SU-DHL-6 (cell line): Measurements from ENCODE around the gene DLX6.

Experiments
- H2AFZ ChIP-seq: fragments of 200-600 bp; sonication (generic); 2 replicates; pipeline ENCODE4 v1.6.1; 2014; ENCODE audit warnings: low read depth, mild to moderate bottlenecking, moderate library complexity, mixed read lengths, antibody characterized with exemption, low read length; ENCODE audit not compliant: severe bottlenecking
- H3F3A ChIP-seq: fragments of 200-600 bp; shearing (Covaris generic); 2 replicates; pipeline ENCODE4 v1.6.0; 2016; ENCODE audit warnings: antibody characterized with exemption, mild to moderate bottlenecking; ENCODE audit not compliant: insufficient read depth
- H3K27ac ChIP-seq: fragments of 200-600 bp; sonication (generic); 2 replicates; pipeline ENCODE4 v1.5.1; 2016; ENCODE audit warnings: low read depth, mild to moderate bottlenecking, low read length, moderate library complexity, mixed read lengths
- H3K27me3 ChIP-seq: fragments of 200-600 bp; sonication (generic), shearing (Covaris generic); 2 replicates; pipeline ENCODE4 v1.6.0; 2014; ENCODE audit warnings: mild to moderate bottlenecking, low read length
- H3K36me3 ChIP-seq: fragments of 200-600 bp; sonication (generic); 2 replicates; pipeline ENCODE4 v1.6.1; 2014; ENCODE audit warnings: mild to moderate bottlenecking, low read length, mixed read lengths
- H3K4me2 ChIP-seq: fragments of 300-600, 200-600 bp; shearing (Covaris generic), sonication (generic); 2 replicates; pipeline ENCODE4 v1.6.0; 2014; ENCODE audit warnings: low read length, low read depth, mild to moderate bottlenecking; ENCODE audit not compliant: poor library complexity, severe bottlenecking
- H3K4me3 ChIP-seq: fragments of 200-600 bp; sonication (generic); 2 replicates; pipeline ENCODE4 v1.5.1; 2014; ENCODE audit warnings: antibody characterized with exemption, low read length, mild to moderate bottlenecking, mixed read lengths; ENCODE audit not compliant: insufficient read depth, poor library complexity, severe bottlenecking
- H3K79me2 ChIP-seq: fragments of 200-600 bp; sonication (generic); 2 replicates; pipeline ENCODE4 v1.6.1; 2014; ENCODE audit warnings: mild to moderate bottlenecking, low read length, moderate library complexity; ENCODE audit not compliant: insufficient read depth
- H3K9ac ChIP-seq: fragments of 200-600 bp; sonication (generic); 2 replicates; pipeline ENCODE4 v1.7.0; 2014; ENCODE audit warnings: mild to moderate bottlenecking, low read length
- H3K9me2 ChIP-seq: fragments of 200-600 bp; sonication (generic); replicated peaks from 2 replicates; pipeline ENCODE4 v1.6.1; 2014; ENCODE audit warnings: low read length; ENCODE audit not compliant: insufficient read depth
- H3K9me3 ChIP-seq: fragments of 200-600 bp; sonication (generic); 2 replicates; pipeline ENCODE4 v1.6.1; 2014; ENCODE audit warnings: low read length, mixed read lengths; ENCODE audit not compliant: insufficient read depth
- H4K20me1 ChIP-seq: fragments of 200-600 bp; sonication (generic); 2 replicates; pipeline ENCODE4 v1.6.1; 2014; ENCODE audit warnings: low read depth, mild to moderate bottlenecking, antibody characterized with exemption, low read length, moderate library complexity, mixed read lengths
- EZH2phosphoT487 ChIP-seq: fragments of 200-600 bp; sonication (generic), shearing (Covaris generic); conservative IDR thresholded peaks from 2 replicates; pipeline ENCODE4 v1.6.1; 2018; ENCODE audit warnings: mild to moderate bottlenecking, antibody characterized with exemption, low read length, moderate library complexity, mixed read lengths
- TF ChIP-seq, protein P1 (sequence below): fragments of 200-600 bp; sonication (generic); IDR thresholded peaks from one replicate; pipeline ENCODE4 v1.5.1; 2017; ENCODE audit warnings: antibody characterized with exemption, mild to moderate bottlenecking, low read length, moderate library complexity; ENCODE audit not compliant: insufficient read depth, poor library complexity, severe bottlenecking

DLX6 gene

DNA sequence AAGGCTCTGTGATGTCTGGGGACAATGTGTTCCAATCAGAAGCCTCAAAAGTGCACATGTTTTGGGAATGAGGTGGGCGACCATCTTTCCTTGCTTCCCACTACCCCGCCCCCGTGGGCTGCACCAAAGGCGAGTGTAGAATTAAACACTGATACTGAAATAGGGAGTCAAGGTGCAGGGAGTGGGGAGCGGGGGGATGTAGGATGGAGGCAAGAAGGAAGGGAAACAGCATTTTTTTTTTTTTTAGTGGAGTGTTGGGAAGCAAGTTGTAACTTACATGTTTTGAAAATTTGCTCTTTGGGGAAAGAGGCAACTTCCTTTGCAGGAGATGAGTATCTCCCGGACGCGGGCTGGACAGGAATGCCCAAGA, 19.8 kb downstream of the DLX6 start:
- Histone ChIP-seq H3K9ac (no peak overlapping the region), H3K9me3 (no peaks in the 10 kb centered on the region), H3K79me2 (no peaks in the 10 kb centered on the region), H3K27ac (no peak overlapping the region), H3K4me3 (no peak overlapping the region), H3K4me2 (no peak overlapping the region), H3K36me3 (no peaks in the 10 kb centered on the region), H4K20me1 (0 out of 2 replicates have a peak, but pooled peaks cover 3% of the 10 kb centered on the region), H2AFZ (no peak overlapping the region), H3K9me2 (no peaks in the 10 kb centered on the region), H3K27me3 (no peaks in the 10 kb centered on the region), H3F3A (no peaks in the 10 kb centered on the region)
- TF ChIP-seq, protein P1, sequence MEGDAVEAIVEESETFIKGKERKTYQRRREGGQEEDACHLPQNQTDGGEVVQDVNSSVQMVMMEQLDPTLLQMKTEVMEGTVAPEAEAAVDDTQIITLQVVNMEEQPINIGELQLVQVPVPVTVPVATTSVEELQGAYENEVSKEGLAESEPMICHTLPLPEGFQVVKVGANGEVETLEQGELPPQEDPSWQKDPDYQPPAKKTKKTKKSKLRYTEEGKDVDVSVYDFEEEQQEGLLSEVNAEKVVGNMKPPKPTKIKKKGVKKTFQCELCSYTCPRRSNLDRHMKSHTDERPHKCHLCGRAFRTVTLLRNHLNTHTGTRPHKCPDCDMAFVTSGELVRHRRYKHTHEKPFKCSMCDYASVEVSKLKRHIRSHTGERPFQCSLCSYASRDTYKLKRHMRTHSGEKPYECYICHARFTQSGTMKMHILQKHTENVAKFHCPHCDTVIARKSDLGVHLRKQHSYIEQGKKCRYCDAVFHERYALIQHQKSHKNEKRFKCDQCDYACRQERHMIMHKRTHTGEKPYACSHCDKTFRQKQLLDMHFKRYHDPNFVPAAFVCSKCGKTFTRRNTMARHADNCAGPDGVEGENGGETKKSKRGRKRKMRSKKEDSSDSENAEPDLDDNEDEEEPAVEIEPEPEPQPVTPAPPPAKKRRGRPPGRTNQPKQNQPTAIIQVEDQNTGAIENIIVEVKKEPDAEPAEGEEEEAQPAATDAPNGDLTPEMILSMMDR, result no peak
- TF ChIP-seq EZH2phosphoT487, result no peak

DNA sequence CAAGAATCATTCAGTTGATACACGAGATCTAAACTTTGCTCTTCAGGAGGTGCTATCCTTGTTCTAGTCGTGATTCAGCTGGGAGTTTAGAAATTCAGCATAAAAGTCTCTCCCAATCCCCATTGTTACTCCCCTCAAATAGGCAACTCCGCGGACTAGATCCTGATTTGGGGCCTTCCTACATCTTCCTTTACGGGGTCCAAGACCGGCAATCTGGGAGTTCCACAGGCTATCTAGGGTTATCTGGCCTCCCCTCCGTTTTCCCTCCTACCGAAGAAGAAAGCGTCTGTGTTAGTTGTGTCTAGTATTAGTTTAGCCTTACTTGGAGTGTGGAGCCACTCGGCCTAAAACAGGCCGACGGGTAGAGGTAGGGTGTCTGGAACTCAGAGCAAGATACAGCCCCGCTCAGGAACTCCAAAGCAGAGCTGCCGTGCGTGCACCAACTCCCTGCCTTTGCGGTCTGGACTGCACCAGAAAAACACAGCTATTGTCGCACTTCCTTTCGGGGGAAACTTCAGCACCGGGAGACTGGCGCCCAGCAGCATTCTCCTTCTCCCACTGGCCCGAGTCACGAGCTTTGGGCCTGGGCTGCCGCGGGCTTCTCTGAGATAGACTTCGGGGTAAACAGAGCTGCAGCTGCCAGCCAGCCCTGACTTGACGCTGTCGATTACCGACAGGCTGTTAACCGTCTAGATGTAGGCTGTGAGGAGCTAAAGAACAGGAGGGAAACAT, 20.8 kb downstream of the DLX6 start:
- Histone ChIP-seq H3K9ac (no peak overlapping the region), H4K20me1 (no peaks in the 10 kb centered on the region), H3K9me3 (no peaks in the 10 kb centered on the region), H3K9me2 (no peaks in the 10 kb centered on the region), H3K27ac (no peak overlapping the region), H3K4me3 (no peak overlapping the region), H3K36me3 (no peaks in the 10 kb centered on the region), H3K27me3 (no peaks in the 10 kb centered on the region), H3K4me2 (no peak overlapping the region), H2AFZ (no peak overlapping the region), H3K79me2 (no peaks in the 10 kb centered on the region), H3F3A (no peaks in the 10 kb centered on the region)
- TF ChIP-seq EZH2phosphoT487, result no peak
- TF ChIP-seq, protein P1, result no peak

DNA sequence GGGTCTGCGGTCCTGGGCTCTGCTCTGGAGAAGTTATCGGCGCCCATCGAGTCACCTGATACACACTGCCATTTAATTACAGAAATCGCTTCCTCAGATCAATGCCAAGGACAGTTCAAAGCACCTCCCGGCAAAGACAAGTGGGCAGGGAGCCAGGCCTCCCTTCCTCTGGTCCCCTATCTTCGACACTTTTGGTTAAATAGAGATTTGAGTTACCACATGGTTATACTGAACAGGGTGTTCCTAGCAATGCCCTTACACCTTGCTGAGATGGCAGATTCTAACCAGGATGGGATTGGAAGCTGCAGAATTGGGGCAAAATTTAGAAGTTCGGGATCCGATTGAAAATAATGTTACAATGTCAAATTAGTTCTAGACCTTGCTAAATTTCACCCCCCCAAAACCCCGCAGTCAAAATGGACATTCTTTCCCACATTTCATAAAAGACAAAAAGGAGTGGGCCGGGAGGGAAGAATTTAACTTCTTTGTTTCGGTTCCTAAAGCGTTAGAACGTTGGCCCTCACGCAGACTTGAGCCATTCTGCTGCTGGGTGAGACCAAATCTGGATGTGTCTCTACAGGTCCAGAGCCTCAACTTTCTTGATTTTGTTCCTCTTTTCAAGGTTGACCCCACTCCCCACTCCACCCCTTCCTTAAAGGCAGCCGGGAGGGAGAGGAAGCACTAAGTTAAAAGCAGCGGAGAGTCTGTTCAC, 21.5 kb downstream of the DLX6 start:
- Histone ChIP-seq H4K20me1 (no peaks in the 10 kb centered on the region), H3K9me2 (no peaks in the 10 kb centered on the region), H3K4me3 (no peak overlapping the region), H2AFZ (peak overlapping the region; percentile 36), H3K4me2 (no peak overlapping the region), H3K27ac (no peak overlapping the region), H3K79me2 (no peaks in the 10 kb centered on the region), H3K9ac (no peak overlapping the region), H3K36me3 (no peaks in the 10 kb centered on the region), H3K9me3 (no peaks in the 10 kb centered on the region), H3F3A (no peaks in the 10 kb centered on the region), H3K27me3 (no peaks in the 10 kb centered on the region)
- TF ChIP-seq, protein P1, result no peak
- TF ChIP-seq EZH2phosphoT487, result no peak
